Tongue (tissue), 2 donors: Measurements from ENCODE around the gene SELENOM. TPM values are rescaled to one million over a fixed set of nuclear protein-coding genes. Genes with fewer than 3 reads are reported as not detected.

Experiments
- DNase-seq: peaks from one replicate; pipeline ENCODE4 v3.0.0-alpha.2; 2015
- total RNA-seq: library from RNA; depleted of rRNA; stranded (reverse); fragments of >200 nt; gene quantifications from one replicate; pipeline ENCODE4 v1.2.3, GENCODE V29; 2014

Gene SELENOM
- 67.7 TPM for total RNA-seq

DNA sequence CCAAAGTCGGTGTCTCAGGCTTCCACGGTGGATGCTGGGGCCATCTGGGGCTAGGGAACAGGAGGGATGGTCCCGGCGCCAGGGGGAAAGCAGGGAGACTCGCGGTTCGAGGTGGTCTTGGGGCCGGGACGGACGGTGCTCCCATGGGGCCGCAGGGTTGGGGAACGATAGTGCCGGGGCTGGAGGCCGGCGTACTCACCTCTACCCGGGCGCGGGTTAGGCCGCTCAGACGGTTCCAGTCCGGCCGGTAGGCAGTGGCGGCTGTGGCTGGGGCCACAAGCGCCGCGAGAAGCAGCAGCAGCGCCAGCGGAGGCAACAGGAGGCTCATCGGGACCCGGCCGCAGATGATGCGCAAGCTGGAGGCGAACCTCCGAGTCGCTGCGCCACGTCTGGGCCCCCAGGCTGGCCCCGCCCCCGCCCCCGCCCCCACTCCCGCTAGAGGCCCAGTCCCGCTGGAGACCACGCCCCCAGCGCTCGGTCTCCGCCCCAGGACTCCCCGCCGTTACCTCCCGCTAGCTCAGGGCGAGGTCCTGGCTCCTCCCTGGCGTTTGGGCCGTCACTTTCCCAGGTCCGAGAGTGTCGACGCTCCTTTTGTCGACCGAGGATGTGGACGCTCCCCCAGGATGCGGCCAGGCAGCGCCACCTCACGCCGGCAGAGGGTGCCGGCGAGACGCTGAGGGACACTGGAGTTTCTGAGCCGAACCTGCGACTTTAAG, at the start of gene SELENOM:
SELENOM (minus strand) TSS at position 391 of the 716 bp plus-strand sequence; CDS start at position 328, 63 bp downstream.
- DNase-seq: peak; percentile 97

GRCh38 chr22:31155422-31155821, 48.1 kb upstream of the SELENOM start:
- no peak for DNase-seq

- no peak for DNase-seq
These were observed 47.6 kb upstream of the SELENOM start for GRCh38 chr22:31154975-31155374.

DNA sequence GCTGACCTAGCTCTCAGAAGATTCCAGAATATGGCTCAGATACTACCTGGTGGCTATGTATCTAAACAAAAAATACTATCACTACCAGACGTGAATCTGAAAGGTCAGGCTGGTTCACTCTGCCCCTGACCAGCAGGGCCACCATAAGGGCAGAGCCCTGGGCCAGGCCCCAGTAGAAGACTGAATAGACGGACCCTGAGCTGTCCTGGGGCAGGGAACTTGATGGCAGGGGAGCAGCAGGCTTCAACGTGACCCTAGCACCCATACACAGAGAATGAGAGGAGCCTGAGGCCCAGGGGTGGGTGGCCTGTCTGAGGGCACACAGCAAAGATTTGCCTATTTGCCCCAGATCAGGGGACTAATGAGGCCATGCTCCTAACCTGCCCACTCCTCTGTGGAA, 46.0 kb upstream of the SELENOM start:
- DNase-seq: no peak

- no peak for DNase-seq
These were observed 44.5 kb upstream of the SELENOM start for GRCh38 chr22:31151872-31152271.

DNA sequence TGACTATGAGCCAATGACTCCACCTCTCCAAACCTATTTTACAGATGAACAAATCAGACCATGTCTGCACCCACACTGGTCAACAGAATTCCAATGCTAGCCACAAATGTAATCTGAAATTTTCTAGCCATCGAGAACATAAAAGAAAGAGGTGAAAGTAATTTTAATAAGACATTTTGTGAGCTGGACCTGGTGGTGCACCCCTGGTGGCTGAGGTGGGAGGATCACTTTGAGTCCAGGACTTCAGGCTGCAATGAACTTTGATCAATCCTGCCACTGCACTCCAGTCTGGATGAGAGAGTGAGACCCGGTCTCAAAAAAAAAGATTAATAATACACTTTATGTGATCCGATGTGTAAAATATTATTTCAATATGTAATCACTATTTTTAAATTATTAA, 43.2 kb upstream of the SELENOM start:
- DNase-seq: no peak

DNA sequence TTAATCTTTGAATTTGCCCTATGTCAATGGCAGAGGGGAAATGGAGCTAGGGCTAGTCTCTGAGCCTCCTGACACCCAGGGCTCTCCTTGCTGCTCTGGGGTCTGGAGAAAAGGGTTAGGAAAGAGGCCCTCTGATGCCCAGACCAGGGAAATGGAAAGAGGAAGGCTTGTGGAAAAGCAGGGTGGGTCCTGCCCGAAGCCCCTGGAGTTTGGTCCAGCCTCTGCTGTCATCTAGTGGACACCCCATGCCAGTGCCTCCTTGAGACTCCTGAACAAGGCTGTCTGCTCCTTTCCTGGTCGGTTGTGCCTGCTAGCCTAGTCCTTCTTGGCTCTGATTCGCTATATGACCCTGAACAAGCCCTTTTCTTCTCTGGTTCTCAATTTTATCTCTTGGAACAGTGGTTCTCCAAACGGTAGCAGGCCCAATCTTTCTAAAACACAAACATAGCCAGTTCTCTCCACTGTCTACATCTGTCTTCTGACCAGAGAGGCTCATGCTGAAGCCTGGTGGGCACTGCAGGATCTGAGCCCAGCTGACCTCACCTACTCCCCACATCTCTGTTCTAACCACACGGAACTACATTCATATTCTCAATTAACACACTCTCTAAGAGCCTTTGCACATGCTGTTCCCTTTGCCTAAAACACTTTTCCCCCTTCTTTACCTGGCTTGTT, 41.7 kb upstream of the SELENOM start:
- DNase-seq: peak; percentile 82

DNA sequence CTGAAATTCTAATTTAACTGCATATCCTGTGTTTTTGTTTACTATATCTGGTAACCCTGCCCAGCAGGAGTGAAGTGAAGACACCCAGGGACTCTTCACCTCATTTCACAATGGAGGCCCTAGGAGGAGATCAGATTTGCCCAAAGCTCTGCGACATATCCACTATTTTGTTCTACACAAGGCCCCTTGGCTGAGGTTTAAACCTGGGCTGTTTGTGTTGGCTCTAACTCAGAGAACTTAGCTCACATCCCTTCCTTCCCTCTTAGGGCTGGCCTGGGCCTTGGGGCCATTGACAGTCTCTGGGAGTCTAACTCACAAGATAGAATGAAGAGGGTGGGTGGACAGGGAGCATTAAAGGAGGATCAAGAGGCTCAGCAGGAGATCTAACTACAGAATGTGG, 41.1 kb upstream of the SELENOM start:
- DNase-seq: no peak

DNA sequence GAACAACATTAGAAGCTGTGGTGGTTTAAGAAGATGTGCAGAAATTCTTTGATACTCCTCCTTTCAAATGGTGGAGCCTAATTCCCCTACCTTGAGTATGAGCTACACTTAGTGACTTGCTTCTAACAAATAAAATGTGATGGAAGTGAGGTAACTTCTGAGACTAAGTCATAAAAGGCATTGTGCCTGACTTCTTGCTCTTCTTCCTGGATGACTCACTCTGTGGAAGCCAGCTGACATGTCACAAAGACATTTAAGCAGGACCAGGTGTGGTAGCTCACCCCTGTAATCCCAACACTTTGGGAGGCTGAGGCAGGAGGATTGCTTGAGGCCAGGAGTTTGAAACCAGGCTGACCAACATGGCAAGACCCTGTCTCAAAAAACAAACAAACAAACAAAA, 36.9 kb upstream of the SELENOM start:
- no peak for DNase-seq

- peak; percentile 53 for DNase-seq
These were observed 36.2 kb upstream of the SELENOM start for GRCh38 chr22:31143537-31143936.

DNA sequence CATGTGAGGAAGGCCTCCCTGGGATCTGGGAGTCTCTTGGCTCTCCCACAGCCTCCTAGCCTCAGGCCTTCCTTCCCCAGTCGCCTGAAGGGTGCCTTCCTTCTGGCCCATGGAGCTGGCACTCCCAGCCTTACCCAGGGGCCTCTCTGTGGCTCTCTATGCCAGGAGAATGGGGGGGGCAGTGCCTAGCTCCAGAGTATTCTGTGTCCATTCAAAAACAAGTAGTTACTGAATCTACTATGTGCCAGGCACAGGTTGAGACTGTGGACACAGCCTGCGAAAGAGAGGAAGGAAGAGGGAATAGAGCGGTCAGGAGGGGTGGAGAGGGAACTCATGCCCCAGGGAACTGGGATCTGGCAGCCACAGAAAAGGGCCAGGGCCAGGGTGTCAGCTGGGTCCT, 35.7 kb upstream of the SELENOM start:
- no peak for DNase-seq

- peak; percentile 27 for DNase-seq
These were observed 34.9 kb upstream of the SELENOM start for GRCh38 chr22:31142285-31142684.

GRCh38 chr22:31141551-31141950, 34.2 kb upstream of the SELENOM start:
- no peak for DNase-seq

DNA sequence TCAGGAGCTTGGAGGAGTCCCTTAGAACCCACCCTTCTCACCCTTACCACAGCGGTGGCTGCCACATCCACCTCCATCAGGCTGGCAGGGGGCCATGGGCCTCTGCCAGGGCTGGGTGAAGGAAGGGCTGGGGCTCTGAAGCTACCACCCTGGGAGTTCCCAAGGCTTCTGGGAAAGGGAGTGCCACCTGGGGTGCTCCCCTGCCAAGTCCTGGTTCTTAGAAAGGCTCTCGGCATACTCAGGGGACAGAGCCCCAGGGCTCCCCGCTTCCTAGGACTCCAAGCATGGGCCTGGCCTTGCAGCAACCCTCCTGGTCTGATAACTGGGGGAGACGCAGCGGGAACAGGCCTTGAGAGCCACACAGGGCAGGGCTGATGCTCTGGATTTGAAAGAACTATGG, 33.4 kb upstream of the SELENOM start:
- no peak for DNase-seq

DNA sequence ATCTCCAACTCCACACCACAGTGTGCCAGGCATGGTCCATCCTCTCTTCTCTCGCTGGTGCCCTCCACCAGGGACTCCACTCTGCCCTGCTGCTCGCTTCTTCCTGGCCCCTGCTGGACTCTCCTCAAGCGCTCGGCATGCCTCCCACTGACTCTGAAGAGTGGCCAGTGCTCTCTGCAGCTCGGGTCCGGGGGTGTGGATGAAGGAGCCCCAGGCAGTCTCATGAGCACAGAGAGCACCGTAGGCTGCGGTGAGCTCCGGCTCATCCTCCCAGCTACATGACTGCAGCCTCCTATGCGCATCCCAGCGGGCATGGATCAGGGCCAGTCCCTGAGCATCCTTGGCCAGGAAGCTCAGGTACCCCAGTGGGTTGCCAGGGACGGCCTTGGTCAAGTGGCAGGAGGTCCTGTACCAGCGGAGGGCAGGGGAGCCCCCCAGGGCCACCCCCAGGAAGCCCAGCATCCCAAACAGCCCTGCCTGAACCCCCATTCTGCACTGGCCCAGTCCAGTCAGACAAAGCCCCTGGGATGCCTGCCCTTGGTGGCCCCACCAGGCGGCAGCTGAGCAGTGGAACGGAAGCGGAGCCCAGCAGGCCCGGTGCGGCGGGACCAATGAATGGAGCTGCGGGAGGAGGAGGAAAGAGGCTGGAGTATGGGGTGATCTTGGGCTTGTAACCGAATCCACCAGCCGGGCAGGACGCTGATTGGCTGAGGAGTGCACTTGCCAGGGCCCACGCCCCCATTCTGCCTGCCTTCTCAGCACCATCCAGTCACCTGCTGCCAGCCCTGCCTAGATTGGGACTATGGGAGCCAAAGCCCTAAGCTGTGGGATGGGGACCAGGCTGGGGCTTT, 32.7 kb upstream of the SELENOM start, which contains the start of gene PLA2G3:
PLA2G3 (minus strand) TSS at position 643 of the 851 bp plus-strand sequence; CDS start at position 489, 154 bp downstream.
- DNase-seq: peak; percentile 62

DNA sequence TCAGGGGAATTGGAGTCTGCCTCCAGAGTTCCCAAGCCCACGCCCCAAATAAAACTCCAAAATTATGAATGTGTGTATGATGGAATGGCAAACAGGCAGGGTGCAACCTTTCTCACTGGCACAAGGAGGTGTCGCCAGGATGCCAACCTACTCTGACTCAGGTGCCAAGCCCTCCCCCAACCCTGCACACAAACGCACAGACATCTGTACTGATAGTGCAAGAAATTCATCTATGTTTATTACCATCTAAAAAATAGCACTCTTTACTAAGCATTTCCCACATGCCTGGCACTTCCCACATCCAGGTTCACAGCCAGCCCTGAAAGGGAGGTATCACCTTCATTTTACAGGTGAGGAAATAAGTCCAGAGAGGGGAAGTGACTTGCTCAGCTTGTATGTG, 31.7 kb upstream of the SELENOM start:
- DNase-seq: no peak

DNA sequence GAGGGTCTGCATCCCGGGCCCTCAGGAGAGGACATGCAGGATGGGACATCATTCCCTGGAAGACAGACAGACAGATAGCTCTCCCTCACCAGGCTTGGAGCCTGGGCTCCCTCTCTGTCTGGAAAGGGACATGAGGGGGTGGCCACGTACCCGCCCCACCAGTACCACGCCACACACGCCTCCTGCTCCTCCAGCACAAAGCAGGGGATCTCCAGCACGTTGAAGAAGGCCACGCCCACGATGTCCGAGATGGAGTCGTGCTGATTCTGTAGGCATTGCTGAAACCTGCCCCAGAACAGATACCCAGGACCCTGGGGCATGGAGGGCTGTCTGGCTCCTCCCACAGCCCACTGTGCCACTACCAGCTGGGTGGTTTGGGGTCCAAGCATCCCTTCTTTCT, 30.8 kb upstream of the SELENOM start:
- DNase-seq: no peak

GRCh38 chr22:31137721-31138120, 30.4 kb upstream of the SELENOM start:
- DNase-seq: no peak

DNA sequence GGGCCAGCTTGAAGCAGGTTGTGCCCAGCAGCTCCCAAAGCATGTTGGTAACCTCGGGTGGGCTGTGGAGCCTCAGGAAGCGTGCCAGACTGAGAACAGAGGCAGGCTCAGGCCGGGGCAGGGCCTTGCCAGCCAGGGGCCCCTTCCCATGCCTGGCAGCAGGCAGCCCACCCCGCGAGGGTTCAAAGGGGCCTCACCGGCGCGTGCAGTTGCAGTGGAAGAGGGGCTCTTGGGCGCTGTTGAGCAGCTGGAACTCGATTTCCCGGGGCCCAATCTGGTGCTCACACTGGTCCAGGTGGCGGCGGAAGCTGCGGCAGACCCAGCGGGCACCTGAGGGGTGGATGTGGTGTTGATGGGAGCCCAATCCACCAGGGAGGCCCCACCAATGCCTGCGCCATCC, 29.3 kb upstream of the SELENOM start:
- DNase-seq: no peak

DNA sequence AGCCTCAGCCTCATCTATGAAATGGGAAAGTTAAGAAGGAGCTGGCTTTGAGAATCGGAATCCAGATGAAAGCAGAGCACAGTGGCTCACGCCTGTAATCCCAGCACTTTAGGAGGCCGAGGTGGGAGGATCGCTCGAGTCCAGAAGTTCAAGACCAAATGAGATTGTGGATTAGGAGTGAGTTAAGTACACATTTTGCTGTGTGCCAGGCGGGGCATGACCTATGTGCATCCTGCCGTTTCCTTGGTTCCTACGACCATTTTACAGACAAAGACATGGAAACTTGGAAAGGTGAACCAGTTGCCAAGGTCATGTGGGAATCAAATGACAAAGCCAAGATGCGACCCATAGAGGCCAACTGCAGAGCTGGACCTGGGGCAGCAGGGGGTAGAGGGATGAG, 28.8 kb upstream of the SELENOM start:
- no peak for DNase-seq

GRCh38 chr22:31135706-31136105, 28.3 kb upstream of the SELENOM start:
- DNase-seq: no peak

- DNase-seq: no peak
These were observed 27.3 kb upstream of the SELENOM start for GRCh38 chr22:31134688-31135087.

DNA sequence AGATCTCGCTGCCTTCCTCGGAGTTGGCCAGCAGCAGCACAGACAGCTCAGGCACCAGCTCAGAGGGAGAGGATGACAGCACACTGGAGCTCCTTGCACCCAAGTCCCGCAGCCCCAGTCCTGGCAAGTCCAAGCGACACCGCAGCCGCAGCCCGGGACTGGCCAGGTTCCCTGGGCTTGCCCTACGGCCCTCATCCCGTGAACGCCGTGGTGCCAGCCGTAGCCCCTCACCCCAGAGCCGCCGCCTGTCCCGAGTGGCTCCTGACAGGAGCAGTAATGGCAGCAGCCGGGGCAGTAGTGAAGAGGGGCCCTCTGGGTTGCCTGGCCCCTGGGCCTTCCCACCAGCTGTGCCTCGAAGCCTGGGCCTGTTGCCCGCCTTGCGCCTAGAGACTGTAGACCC, 26.5 kb upstream of the SELENOM start:
- no peak for DNase-seq
